ENCODE measurements around the gene KANK3. TPM values are rescaled to one million over a fixed set of nuclear protein-coding genes. Genes with fewer than 3 reads are reported as not detected.

Gene KANK3
- total RNA-seq, 2 experiments from 2014 or later, result 3.4 to 3.5 TPM

- DNase-seq (peak; percentile 37), ATAC-seq (peak; percentile 60)
- ChIA-PET CTCF (interaction anchor here (0.8 to 3.6 kb wide), 6 partner anchors 8 to 78 kb away, joined by 3 to 23 read pairs (median 4); partner anchors contain the start of gene MARCHF2), POLR2A (interaction anchor here (0.6 to 1.2 kb wide), 4 partner anchors 15 to 147 kb away, joined by 3 to 4 read pairs (median 4); partner anchors contain the start of genes NDUFA7 and RPS28)
- no peaks in the 10 kb centered on the region for H3K9me3 Mint-ChIP-seq (ENCODE audit: insufficient read depth)
- no peaks in the 10 kb centered on the region for H3K36me3 Mint-ChIP-seq (ENCODE audit: low read depth)
- peaks cover 14% of the 10 kb centered on the region for H3K4me1 Mint-ChIP-seq (ENCODE audit: low read depth)
- peak overlapping the region; percentile 46 for H3K4me3 Mint-ChIP-seq
- H3K27ac Mint-ChIP-seq, result no peak overlapping the region
- H3K27me3 Mint-ChIP-seq (ENCODE audit: low read depth), result peaks cover 26% of the 10 kb centered on the region
Observed at GRCh38 chr19:8335343-8336071, 7.6 kb downstream of the KANK3 start.

GRCh38 chr19:8334458-8335342 lies 8.4 kb downstream of the KANK3 start:
- H3K9me3 Mint-ChIP-seq (ENCODE audit: insufficient read depth), result no peaks in the 10 kb centered on the region
- no peaks in the 10 kb centered on the region for H3K36me3 Mint-ChIP-seq (ENCODE audit: low read depth)
- peaks cover 14% of the 10 kb centered on the region for H3K4me1 Mint-ChIP-seq (ENCODE audit: low read depth)
- CTCF ChIA-PET, result interaction anchor here (0.7 to 3.6 kb wide), 7 partner anchors 8 to 391 kb away, joined by 3 to 23 read pairs (median 3); partner anchors contain the start of genes MARCHF2 and TIMM44
- no peak overlapping the region for H3K27ac Mint-ChIP-seq
- peak; percentile 60 for DNase-seq
- peak; percentile 63 for ATAC-seq
- H3K4me3 Mint-ChIP-seq, result peak overlapping the region; percentile 31
- peaks cover 24% of the 10 kb centered on the region for H3K27me3 Mint-ChIP-seq (ENCODE audit: low read depth)
- POLR2A ChIA-PET, result interaction anchor here (0.8 to 1.3 kb wide), 3 partner anchors 8 to 148 kb away, joined by 3 read pairs; partner anchors contain the start of gene KANK3

GRCh38 chr19:8333767-8334457 lies 9.2 kb downstream of the KANK3 start:
- Mint-ChIP-seq H3K27me3 (ENCODE audit: low read depth) (peaks cover 23% of the 10 kb centered on the region), H3K27ac (no peak overlapping the region), H3K4me3 (peak overlapping the region; percentile 31), H3K4me1 (ENCODE audit: low read depth) (peaks cover 14% of the 10 kb centered on the region), H3K9me3 (ENCODE audit: insufficient read depth) (no peaks in the 10 kb centered on the region), H3K36me3 (ENCODE audit: low read depth) (no peaks in the 10 kb centered on the region)
- ATAC-seq, result no peak
- DNase-seq, result no peak
- ChIA-PET CTCF (interaction anchor here (0.7 to 3.6 kb wide), 6 partner anchors 9 to 390 kb away, joined by 3 to 23 read pairs (median 3); partner anchors contain the start of genes KANK3, MARCHF2 and TIMM44), POLR2A (interaction anchor here (1.3 kb wide), 1 partner anchor 9 kb away, joined by 3 read pairs; the partner anchor contains the start of gene KANK3)

GRCh38 chr19:8332976-8333766 lies 9.9 kb downstream of the KANK3 start:
- Mint-ChIP-seq H3K27me3 (ENCODE audit: low read depth) (peaks cover 19% of the 10 kb centered on the region), H3K4me1 (ENCODE audit: low read depth) (peaks cover 14% of the 10 kb centered on the region), H3K27ac (no peak overlapping the region), H3K36me3 (ENCODE audit: low read depth) (no peaks in the 10 kb centered on the region), H3K4me3 (no peak overlapping the region), H3K9me3 (ENCODE audit: insufficient read depth) (no peaks in the 10 kb centered on the region)
- ATAC-seq, result no peak
- POLR2A ChIA-PET, result no interaction called here
- DNase-seq, result no peak
- CTCF ChIA-PET, result interaction anchor here (0.9 to 3.6 kb wide), 2 partner anchors 10 to 21 kb away, joined by 3 to 23 read pairs; partner anchors contain the start of gene KANK3

GRCh38 chr19:8331263-8331845 lies 11.7 kb downstream of the KANK3 start:
- peaks cover 12% of the 10 kb centered on the region for H3K4me1 Mint-ChIP-seq (ENCODE audit: low read depth)
- no peaks in the 10 kb centered on the region for H3K9me3 Mint-ChIP-seq (ENCODE audit: insufficient read depth)
- DNase-seq, result no peak
- CTCF ChIA-PET, result interaction anchor here (1.2 kb wide), 1 partner anchor 12 kb away, joined by 4 read pairs; no protein-coding TSS in a partner anchor
- no peak for ATAC-seq
- no peak overlapping the region for H3K27ac Mint-ChIP-seq
- H3K27me3 Mint-ChIP-seq (ENCODE audit: low read depth), result peaks cover 12% of the 10 kb centered on the region
- no peaks in the 10 kb centered on the region for H3K36me3 Mint-ChIP-seq (ENCODE audit: low read depth)
- H3K4me3 Mint-ChIP-seq, result no peak overlapping the region
- POLR2A ChIA-PET, result interaction anchor here (1.9 kb wide), 1 partner anchor 10 kb away, joined by 5 read pairs; the partner anchor contains the start of genes NDUFA7 and RPS28

- POLR2A ChIA-PET, result interaction anchor here (1.9 kb wide), 1 partner anchor 9 kb away, joined by 5 read pairs; the partner anchor contains the start of genes NDUFA7 and RPS28
- DNase-seq (no peak), ATAC-seq (no peak)
- H3K9me3 Mint-ChIP-seq (ENCODE audit: insufficient read depth), result no peaks in the 10 kb centered on the region
- peaks cover 7% of the 10 kb centered on the region for H3K27me3 Mint-ChIP-seq (ENCODE audit: low read depth)
- no peak overlapping the region for H3K27ac Mint-ChIP-seq
- CTCF ChIA-PET, result no interaction called here
- H3K36me3 Mint-ChIP-seq (ENCODE audit: low read depth), result no peaks in the 10 kb centered on the region
- H3K4me3 Mint-ChIP-seq, result no peak overlapping the region
- peaks cover 5% of the 10 kb centered on the region for H3K4me1 Mint-ChIP-seq (ENCODE audit: low read depth)
Observed at GRCh38 chr19:8329996-8330395, 13.1 kb downstream of the KANK3 start.

GRCh38 chr19:8325454-8325853 lies 17.6 kb downstream of the KANK3 start:
- ChIA-PET CTCF (interaction anchor here (0.6 to 2.2 kb wide), 2 partner anchors 28 to 384 kb away, joined by 3 to 7 read pairs; no protein-coding TSS in a partner anchor), POLR2A (no interaction called here)
- Mint-ChIP-seq H3K27me3 (ENCODE audit: low read depth) (peaks cover 3% of the 10 kb centered on the region), H3K9me3 (ENCODE audit: insufficient read depth) (no peaks in the 10 kb centered on the region), H3K36me3 (ENCODE audit: low read depth) (peaks cover 29% of the 10 kb centered on the region), H3K27ac (no peak overlapping the region), H3K4me3 (no peak overlapping the region), H3K4me1 (ENCODE audit: low read depth) (peaks cover 24% of the 10 kb centered on the region)
- DNase-seq (no peak), ATAC-seq (no peak)

- peaks cover 3% of the 10 kb centered on the region for H3K27me3 Mint-ChIP-seq (ENCODE audit: low read depth)
- no peak overlapping the region for H3K4me3 Mint-ChIP-seq
- no peak for DNase-seq
- ChIA-PET POLR2A (interaction anchor here (0.6 kb wide), 1 partner anchor 14 kb away, joined by 4 read pairs; no protein-coding TSS in a partner anchor), CTCF (interaction anchor here (0.6 to 2.2 kb wide), 3 partner anchors 10 to 29 kb away, joined by 3 to 7 read pairs (median 5); no protein-coding TSS in a partner anchor)
- no peak for ATAC-seq
- peak overlapping the region; percentile 20 for H3K27ac Mint-ChIP-seq
- H3K4me1 Mint-ChIP-seq (ENCODE audit: low read depth), result peaks cover 34% of the 10 kb centered on the region
- no peaks in the 10 kb centered on the region for H3K9me3 Mint-ChIP-seq (ENCODE audit: insufficient read depth)
- H3K36me3 Mint-ChIP-seq (ENCODE audit: low read depth), result peaks cover 29% of the 10 kb centered on the region
Observed at GRCh38 chr19:8324186-8325050, 18.6 kb downstream of the KANK3 start.

DNA sequence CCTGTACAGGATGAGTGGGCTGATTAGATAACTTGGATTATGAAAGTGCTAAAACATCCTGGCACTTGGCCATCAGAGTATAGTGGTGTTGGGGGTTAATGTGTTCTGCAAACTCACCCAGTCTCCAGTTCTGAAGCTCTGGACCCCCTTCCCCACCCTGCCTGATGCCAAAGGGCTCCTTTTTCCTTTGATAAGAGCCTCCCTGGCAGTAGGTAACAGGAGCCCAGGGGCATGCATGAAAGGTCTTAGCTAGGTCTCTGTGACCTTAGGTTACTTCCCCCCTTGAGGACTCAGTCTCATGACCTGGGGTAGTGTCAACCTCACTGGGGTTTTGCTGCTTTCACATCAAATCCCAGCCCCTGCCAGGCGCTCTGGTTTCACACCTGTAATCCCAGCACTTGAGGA lies 19.3 kb downstream of the KANK3 start:
- POLR2A ChIA-PET, result interaction anchor here (0.6 kb wide), 1 partner anchor 14 kb away, joined by 4 read pairs; no protein-coding TSS in a partner anchor
- Mint-ChIP-seq H3K4me1 (ENCODE audit: low read depth) (peaks cover 38% of the 10 kb centered on the region), H3K9me3 (ENCODE audit: insufficient read depth) (no peaks in the 10 kb centered on the region), H3K27me3 (ENCODE audit: low read depth) (peaks cover 3% of the 10 kb centered on the region), H3K36me3 (ENCODE audit: low read depth) (peaks cover 31% of the 10 kb centered on the region), H3K4me3 (peak overlapping the region; percentile 100), H3K27ac (peak overlapping the region; percentile 20)
- ATAC-seq (no peak), DNase-seq (no peak)
- CTCF ChIA-PET, result interaction anchor here (0.6 to 1.8 kb wide), 2 partner anchors 11 to 30 kb away, joined by 3 to 5 read pairs; no protein-coding TSS in a partner anchor

Measured in activated CD8-positive, alpha-beta T cell treated with anti-CD3 and anti-CD28 coated beads, Interleukin-2, amount 10 ng/mL, durations not matched to agents 7 days and 5 days (primary cell).